Neural progenitor cell (in vitro differentiated cells): ENCODE data around the gene INVS. TPM values are rescaled to one million over a fixed set of nuclear protein-coding genes. Genes with fewer than 3 reads are reported as not detected.

ENCODE experiments used
- DNase-seq: peaks from one replicate; pipeline ENCODE4 v3.0.0-alpha.2; 2016; ENCODE audit warnings: low spot score
- H2AFZ ChIP-seq: fragments of 200-600 bp; sonication (generic); replicated peaks from 2 replicates; pipeline ENCODE4 v1.6.1; 2016; ENCODE audit warnings: antibody characterized with exemption
- H3F3A ChIP-seq: fragments of 200-600 bp; sonication (generic); 2 replicates; pipeline ENCODE4 v1.6.1; 2016; ENCODE audit warnings: antibody characterized with exemption, low read depth
- H3K27ac ChIP-seq: fragments of 200-600 bp; sonication (generic); 2 replicates; pipeline ENCODE4 v1.5.1; 2016; ENCODE audit warnings: mild to moderate bottlenecking
- H3K27me3 ChIP-seq: fragments of 200-600 bp; sonication (generic); 2 replicates; pipeline ENCODE4 v1.6.1; 2016; ENCODE audit warnings: mild to moderate bottlenecking, moderate library complexity
- H3K36me3 ChIP-seq: fragments of 200-600 bp; sonication (generic); 2 replicates; pipeline ENCODE4 v1.5.1; 2016
- H3K4me1 ChIP-seq: fragments of 200-600 bp; sonication (generic); 2 replicates; pipeline ENCODE4 v1.6.1; 2016; ENCODE audit warnings: mixed run types
- H3K4me2 ChIP-seq: fragments of 200-600 bp; sonication (generic); 2 replicates; pipeline ENCODE4 v1.6.1; 2016
- H3K4me3 ChIP-seq: fragments of 200-600 bp; sonication (generic); 2 replicates; pipeline ENCODE4 v1.5.1; 2016
- H3K79me2 ChIP-seq: fragments of 200-600 bp; sonication (generic); 2 replicates; pipeline ENCODE4 v1.6.1; 2016; ENCODE audit warnings: low read depth
- H3K9ac ChIP-seq: fragments of 200-600 bp; sonication (generic); 2 replicates; pipeline ENCODE4 v1.6.1; 2016
- H3K9me3 ChIP-seq: fragments of 200-600 bp; sonication (generic); 2 replicates; pipeline ENCODE4 v1.5.1; 2016; ENCODE audit warnings: low read depth
- H4K20me1 ChIP-seq: fragments of 200-600 bp; sonication (generic); 2 replicates; pipeline ENCODE4 v1.6.1; 2016; ENCODE audit warnings: low read depth
- H3K27ac Mint-ChIP-seq: 3 replicates; pipeline ENCODE4 v1.8.0; 2021; ENCODE audit warnings: mixed read lengths
- H3K27me3 Mint-ChIP-seq: 2 replicates; pipeline ENCODE4 v1.8.0; 2022; ENCODE audit warnings: low read depth, mild to moderate bottlenecking, inconsistent platforms, moderate library complexity, mixed read lengths; ENCODE audit not compliant: insufficient read depth
- H3K36me3 Mint-ChIP-seq: 3 replicates; pipeline ENCODE4 v1.8.0; 2021; ENCODE audit warnings: mixed read lengths
- H3K4me1 Mint-ChIP-seq: 3 replicates; pipeline ENCODE4 v1.8.0; 2021; ENCODE audit warnings: mixed read lengths
- H3K4me3 Mint-ChIP-seq: 3 replicates; pipeline ENCODE4 v1.8.0; 2021; ENCODE audit warnings: mild to moderate bottlenecking, moderate library complexity, mixed read lengths
- H3K9me3 Mint-ChIP-seq: 3 replicates; pipeline ENCODE4 v1.8.0; 2020; ENCODE audit warnings: mixed read lengths
- EZH2 ChIP-seq: fragments of 200-600 bp; sonication (generic); IDR thresholded peaks from 2 replicates; pipeline ENCODE4 v1.6.1; 2017; ENCODE audit warnings: antibody characterized with exemption, mild to moderate bottlenecking, moderate library complexity
- EZH2phosphoT487 ChIP-seq: fragments of 200-600 bp; sonication (generic); IDR thresholded peaks from 2 replicates; pipeline ENCODE4 v1.6.1; 2017; ENCODE audit warnings: antibody characterized with exemption
- total RNA-seq: library from RNA; depleted of rRNA; stranded (reverse); fragments of >200 nt; gene quantifications from 2 replicates; pipeline ENCODE4 v1.2.3, GENCODE V29; 2015; ENCODE audit warnings: low replicate concordance
- TF ChIP-seq, protein P1 (sequence below): fragments of 200-600 bp; sonication (generic); IDR thresholded peaks from 2 replicates; pipeline ENCODE4 v1.5.1; 2017; ENCODE audit warnings: antibody characterized with exemption, mild to moderate bottlenecking

INVS gene
- total RNA-seq, 1 donor from 2014 or later = 29.2 TPM

DNA sequence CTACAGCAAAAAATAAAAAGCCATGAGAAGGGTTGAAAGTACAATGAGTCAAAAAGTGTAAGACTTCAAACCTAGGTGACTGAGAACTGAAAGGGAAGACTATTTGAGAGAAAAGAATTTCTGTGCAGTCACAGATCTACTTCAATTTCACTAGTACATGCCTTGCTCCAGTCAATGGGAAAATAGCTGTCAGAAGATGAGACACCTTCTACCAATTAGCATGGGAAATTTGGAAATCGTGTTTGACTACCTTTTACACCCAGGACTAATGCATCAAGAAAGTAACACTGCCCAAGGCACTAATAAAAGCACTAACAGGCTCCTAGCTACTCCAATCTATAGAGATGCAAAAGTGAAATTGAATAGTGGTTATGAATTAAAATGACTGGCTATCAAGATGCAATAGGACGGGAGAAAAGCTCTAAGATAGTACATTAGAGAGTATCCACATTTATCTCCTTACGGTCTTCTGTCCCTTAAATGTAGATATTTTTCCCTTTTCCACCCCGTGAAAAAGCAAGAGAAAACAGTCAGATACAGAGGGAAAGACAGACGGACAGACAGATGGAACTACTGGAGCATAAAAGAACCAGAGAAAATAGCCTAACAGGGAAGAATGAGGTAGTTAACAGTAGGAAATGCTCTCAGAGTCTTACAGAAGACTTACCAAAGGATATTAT lies 15.5 kb upstream of the INVS start:
- H3K27ac Mint-ChIP-seq = no peak overlapping the region
- Histone ChIP-seq H3K4me2 (no peak overlapping the region), H3K4me3 (no peak overlapping the region), H4K20me1 (peaks cover 9% of the 10 kb centered on the region), H2AFZ (no peak overlapping the region), H3F3A (no peaks in the 10 kb centered on the region), H3K79me2 (peaks cover 67% of the 10 kb centered on the region), H3K36me3 (no peaks in the 10 kb centered on the region), H3K27me3 (no peaks in the 10 kb centered on the region), H3K27ac (no peak overlapping the region), H3K4me1 (peaks cover 4% of the 10 kb centered on the region), H3K9ac (no peak overlapping the region), H3K9me3 (no peaks in the 10 kb centered on the region)
- no peaks in the 10 kb centered on the region for H3K27me3 Mint-ChIP-seq
- H3K36me3 Mint-ChIP-seq = peaks cover 4% of the 10 kb centered on the region
- no peaks in the 10 kb centered on the region for H3K9me3 Mint-ChIP-seq
- TF ChIP-seq, protein P1, sequence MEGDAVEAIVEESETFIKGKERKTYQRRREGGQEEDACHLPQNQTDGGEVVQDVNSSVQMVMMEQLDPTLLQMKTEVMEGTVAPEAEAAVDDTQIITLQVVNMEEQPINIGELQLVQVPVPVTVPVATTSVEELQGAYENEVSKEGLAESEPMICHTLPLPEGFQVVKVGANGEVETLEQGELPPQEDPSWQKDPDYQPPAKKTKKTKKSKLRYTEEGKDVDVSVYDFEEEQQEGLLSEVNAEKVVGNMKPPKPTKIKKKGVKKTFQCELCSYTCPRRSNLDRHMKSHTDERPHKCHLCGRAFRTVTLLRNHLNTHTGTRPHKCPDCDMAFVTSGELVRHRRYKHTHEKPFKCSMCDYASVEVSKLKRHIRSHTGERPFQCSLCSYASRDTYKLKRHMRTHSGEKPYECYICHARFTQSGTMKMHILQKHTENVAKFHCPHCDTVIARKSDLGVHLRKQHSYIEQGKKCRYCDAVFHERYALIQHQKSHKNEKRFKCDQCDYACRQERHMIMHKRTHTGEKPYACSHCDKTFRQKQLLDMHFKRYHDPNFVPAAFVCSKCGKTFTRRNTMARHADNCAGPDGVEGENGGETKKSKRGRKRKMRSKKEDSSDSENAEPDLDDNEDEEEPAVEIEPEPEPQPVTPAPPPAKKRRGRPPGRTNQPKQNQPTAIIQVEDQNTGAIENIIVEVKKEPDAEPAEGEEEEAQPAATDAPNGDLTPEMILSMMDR = no peak
- no peak for TF ChIP-seq EZH2phosphoT487
- no peak for TF ChIP-seq EZH2
- no peak for DNase-seq
- no peak overlapping the region for H3K4me3 Mint-ChIP-seq
- peaks cover 3% of the 10 kb centered on the region for H3K4me1 Mint-ChIP-seq

DNA sequence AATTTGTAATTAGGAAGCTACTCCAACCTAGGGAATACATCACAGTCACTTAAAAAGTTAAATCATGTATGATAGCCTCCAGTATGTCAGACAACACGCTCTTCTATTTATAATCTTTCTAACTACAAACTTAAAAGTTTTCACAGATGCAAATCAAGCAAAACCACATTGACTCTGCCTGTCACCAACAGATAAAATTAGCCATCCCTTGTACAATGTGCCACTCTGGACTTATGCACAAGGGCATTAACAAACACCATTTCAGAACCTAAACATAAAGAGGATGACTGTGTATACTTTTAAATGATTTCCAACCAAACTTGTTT lies 15.0 kb upstream of the INVS start:
- Histone ChIP-seq H3K9ac (no peak overlapping the region), H3K9me3 (no peaks in the 10 kb centered on the region), H3K27ac (no peak overlapping the region), H3F3A (no peaks in the 10 kb centered on the region), H3K4me3 (no peak overlapping the region), H2AFZ (no peak overlapping the region), H3K27me3 (no peaks in the 10 kb centered on the region), H3K4me2 (no peak overlapping the region), H3K4me1 (peaks cover 4% of the 10 kb centered on the region), H3K79me2 (peaks cover 69% of the 10 kb centered on the region), H3K36me3 (no peaks in the 10 kb centered on the region), H4K20me1 (peaks cover 9% of the 10 kb centered on the region)
- no peak overlapping the region for H3K27ac Mint-ChIP-seq
- H3K4me3 Mint-ChIP-seq = no peak overlapping the region
- no peaks in the 10 kb centered on the region for H3K36me3 Mint-ChIP-seq
- DNase-seq = no peak
- no peak for TF ChIP-seq EZH2
- no peaks in the 10 kb centered on the region for H3K27me3 Mint-ChIP-seq
- no peaks in the 10 kb centered on the region for H3K9me3 Mint-ChIP-seq
- H3K4me1 Mint-ChIP-seq = peaks cover 3% of the 10 kb centered on the region

DNA sequence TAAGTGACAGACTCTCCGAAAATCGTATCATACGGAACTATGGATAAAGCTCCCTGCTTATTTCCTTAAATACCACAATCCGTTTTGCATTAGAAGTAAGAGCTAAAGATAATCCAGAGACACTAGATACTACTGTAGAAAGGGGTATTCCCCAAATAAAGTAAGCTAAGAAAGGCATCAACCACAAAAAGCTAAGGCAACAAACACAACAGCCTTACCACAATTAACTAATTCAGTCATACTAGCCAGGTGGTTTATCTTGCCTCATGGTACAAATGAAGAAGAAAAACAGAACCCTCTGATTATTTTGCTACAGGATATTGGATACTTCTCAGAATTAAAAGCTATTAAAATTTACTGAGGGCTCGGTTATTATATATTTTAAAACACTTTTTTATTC lies 14.3 kb upstream of the INVS start:
- Histone ChIP-seq H3K9ac (no peak overlapping the region), H4K20me1 (peaks cover 9% of the 10 kb centered on the region), H3K36me3 (no peaks in the 10 kb centered on the region), H3K9me3 (no peaks in the 10 kb centered on the region), H3K4me2 (no peak overlapping the region), H3K27ac (no peak overlapping the region), H3F3A (no peaks in the 10 kb centered on the region), H2AFZ (no peak overlapping the region), H3K79me2 (peaks cover 72% of the 10 kb centered on the region), H3K4me3 (no peak overlapping the region), H3K4me1 (peaks cover 4% of the 10 kb centered on the region), H3K27me3 (no peaks in the 10 kb centered on the region)
- no peak for DNase-seq
- Mint-ChIP-seq H3K27me3 (no peaks in the 10 kb centered on the region), H3K4me3 (no peak overlapping the region), H3K9me3 (no peaks in the 10 kb centered on the region), H3K4me1 (peaks cover 3% of the 10 kb centered on the region), H3K27ac (no peak overlapping the region), H3K36me3 (no peaks in the 10 kb centered on the region)
- TF ChIP-seq, protein P1 = no peak
- no peak for TF ChIP-seq EZH2
- TF ChIP-seq EZH2phosphoT487 = no peak

DNA sequence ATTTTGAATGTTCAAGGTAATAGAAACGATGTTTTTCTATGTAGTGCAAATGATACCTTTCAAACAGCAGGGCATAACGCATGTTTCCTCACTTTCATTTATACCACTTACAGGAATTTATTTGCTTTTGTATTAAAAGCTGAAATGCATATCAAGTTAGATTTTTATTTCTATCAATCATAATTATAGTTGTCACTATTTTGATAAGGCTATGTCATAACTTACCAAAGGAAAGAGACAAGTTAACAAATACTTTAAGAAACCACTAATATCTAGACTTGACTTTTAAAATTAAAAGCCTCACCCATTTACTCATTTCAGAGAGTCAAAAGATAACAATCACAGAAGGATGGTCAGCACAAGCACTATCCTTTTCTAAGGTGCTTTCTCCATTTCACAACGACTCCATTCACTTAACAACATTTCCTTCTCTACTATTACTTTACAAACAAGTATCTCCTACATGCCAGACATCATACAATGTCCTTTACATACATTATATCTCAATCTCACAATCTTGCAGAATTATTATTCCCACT lies 12.9 kb upstream of the INVS start:
- H3K27me3 ChIP-seq = no peaks in the 10 kb centered on the region
- H3K4me3 ChIP-seq = no peak overlapping the region
- H2AFZ ChIP-seq = no peak overlapping the region
- H3F3A ChIP-seq = no peaks in the 10 kb centered on the region
- no peak overlapping the region for H3K27ac ChIP-seq
- H3K4me2 ChIP-seq = no peak overlapping the region
- H3K4me1 ChIP-seq = no peaks in the 10 kb centered on the region
- Mint-ChIP-seq H3K4me3 (no peak overlapping the region), H3K4me1 (peaks cover 3% of the 10 kb centered on the region), H3K27ac (no peak overlapping the region), H3K36me3 (no peaks in the 10 kb centered on the region), H3K27me3 (no peaks in the 10 kb centered on the region), H3K9me3 (no peaks in the 10 kb centered on the region)
- H3K36me3 ChIP-seq = no peaks in the 10 kb centered on the region
- no peaks in the 10 kb centered on the region for H3K9me3 ChIP-seq
- no peak for DNase-seq
- H4K20me1 ChIP-seq = peaks cover 12% of the 10 kb centered on the region
- H3K79me2 ChIP-seq = peaks cover 73% of the 10 kb centered on the region
- TF ChIP-seq EZH2 (no peak), EZH2phosphoT487 (no peak)
- TF ChIP-seq, protein P1 = no peak
- H3K9ac ChIP-seq = no peak overlapping the region
